K562 (cell line): ENCODE data around the gene FSTL1. TPM values are rescaled to one million over a fixed set of nuclear protein-coding genes. Genes with fewer than 3 reads are reported as not detected.

Experiments
- ATAC-seq: fragments of 200-7000 bp; cut with Tn5 transposase; 3 replicates; pipeline ENCODE4 v1.9.1; 2020; ENCODE audit warnings: moderate library complexity
- BruUV-seq: library from RNA; stranded (reverse); fragments of 400-500 nt; replicated peaks from 2 replicates; lab custom pipeline; 2021; lab: Mats Ljungman, UMichigan
- CTCF ChIA-PET: fragments of 300-600 bp; formaldehyde crosslinking; extraction: SDS; loops from one replicate; lab custom pipeline; 2021; ENCODE audit warnings: low intra/inter-chr PET ratio; lab: Yijun Ruan, JAX
- POLR2A ChIA-PET: fragments of 300-600, 350-650 bp; sonication (Branson Sonifier 250); formaldehyde crosslinking; extraction: SDS; loops from one replicate; lab custom pipeline; 2021; ENCODE audit warnings: antibody characterized with exemption, inconsistent platforms; lab: Yijun Ruan, JAX
- DNase-seq, 4 experiments: peaks; one replicate each; pipeline versions ENCODE4 v3.0.0 to v3.0.0-alpha.2; 2011 to 2018; ENCODE audit warnings: low spot score in 3 of 4, mixed read lengths in 3 of 4; ENCODE audit errors: extremely low read depth in 1 of 4
- FAIRE-seq: peaks from 2 replicates; lab custom pipeline; 2011; peaks lifted over from hg19 to GRCh38; lab: Jason Lieb, UNC
- H2AFZ ChIP-seq: 2 replicates; pipeline ENCODE4 v1.6.0; 2011; ENCODE audit warnings: low read depth, low read length, control low read depth, inconsistent platforms
- H3K27ac ChIP-seq: fragments of 200-600 bp; 3 replicates; pipeline ENCODE4 v1.8.0; 2011; ENCODE audit warnings: low read depth, mild to moderate bottlenecking, control low read depth, inconsistent platforms, low read length, moderate library complexity, mixed read lengths; ENCODE audit errors: extremely low read depth
- H3K27me3 ChIP-seq, 2 experiments: fragments of 300-600 bp in 1 of 2; 2 replicates in 1 of 2; 3 replicates in 1 of 2; pipeline versions ENCODE4 v1.6.0 to v1.8.0; 2011; ENCODE audit warnings: inconsistent platforms in 2 of 2, low read length in 2 of 2, mild to moderate bottlenecking in 1 of 2, mixed read lengths in 1 of 2, moderate library complexity in 1 of 2; ENCODE audit not compliant: control insufficient read depth in 2 of 2, insufficient read depth in 2 of 2
- H3K36me3 ChIP-seq: fragments of 300-600 bp; 3 replicates; pipeline ENCODE4 v1.8.0; 2011; ENCODE audit warnings: mild to moderate bottlenecking, low read length, inconsistent platforms; ENCODE audit not compliant: control insufficient read depth, insufficient read depth
- H3K4me1 ChIP-seq, 2 experiments: fragments of 200-600 bp in 1 of 2; replicated peaks in 1 of 2; 2 replicates in 1 of 2; 3 replicates in 1 of 2; pipeline versions ENCODE4 v1.5.1 to v1.8.0; 2011; ENCODE audit warnings: inconsistent platforms in 2 of 2, low read length in 2 of 2, mild to moderate bottlenecking in 1 of 2, mixed read lengths in 1 of 2, moderate library complexity in 1 of 2; ENCODE audit not compliant: control insufficient read depth in 2 of 2, insufficient read depth in 2 of 2
- H3K4me2 ChIP-seq: 2 replicates; pipeline ENCODE4 v1.6.1; 2011; ENCODE audit warnings: low read length, control low read depth, inconsistent platforms, mixed read lengths; ENCODE audit not compliant: insufficient read depth
- H3K4me3 ChIP-seq: fragments of 200-600 bp; sonication (generic), shearing (Covaris generic); 2 replicates; pipeline ENCODE4 v1.5.1; 2016; ENCODE audit warnings: control low read depth, inconsistent platforms
- H3K79me2 ChIP-seq: fragments of 200-600 bp; 3 replicates; pipeline ENCODE4 v1.8.0; 2011; ENCODE audit warnings: low read length, inconsistent platforms; ENCODE audit not compliant: control insufficient read depth, insufficient read depth
- H3K9ac ChIP-seq, 2 experiments: 2 replicates each; pipeline versions ENCODE4 v1.6.0 to v1.6.1; 2011; ENCODE audit warnings: low read depth in 2 of 2, low read length in 2 of 2, control low read depth in 1 of 2, inconsistent platforms in 1 of 2, mild to moderate bottlenecking in 1 of 2, mixed read lengths in 1 of 2; ENCODE audit not compliant: insufficient read depth in 1 of 2
- H3K9me1 ChIP-seq: one replicate; pipeline ENCODE4 v1.6.0; 2011; ENCODE audit warnings: inconsistent platforms, mild to moderate bottlenecking, low read length, moderate library complexity; ENCODE audit not compliant: control insufficient read depth, insufficient read depth
- H3K9me3 ChIP-seq: replicated peaks from 2 replicates; pipeline ENCODE4 v1.5.1; 2011; ENCODE audit warnings: low read depth, low read length, inconsistent platforms; ENCODE audit not compliant: control insufficient read depth, insufficient read depth
- H4K20me1 ChIP-seq: replicated peaks from 2 replicates; pipeline ENCODE4 v1.6.1; 2011; ENCODE audit warnings: low read length, inconsistent platforms, mixed read lengths; ENCODE audit not compliant: control insufficient read depth, insufficient read depth
- GTF2A2 ChIP-seq: IDR thresholded peaks from 2 replicates; pipeline ENCODE4 v1.6.1; 2016; ENCODE audit warnings: mild to moderate bottlenecking, missing genetic modification characterization, missing compliant biosample characterization
- NFE2L1 ChIP-seq: fragments of 450-650 bp; IDR thresholded peaks from 2 replicates; pipeline ENCODE4 v1.6.1; 2016; ENCODE audit warnings: missing genetic modification characterization, low read depth, mild to moderate bottlenecking, missing compliant biosample characterization, moderate library complexity, borderline replicate concordance
- PCBP1 ChIP-seq: fragments of 200-400 bp; formaldehyde crosslinking; IDR thresholded peaks from 2 replicates; pipeline ENCODE4 v1.6.1; 2018; ENCODE audit warnings: mild to moderate bottlenecking, low read depth, low read length; ENCODE audit not compliant: poor library complexity, severe bottlenecking
- POLR2B ChIP-seq: fragments of 450-650 bp; IDR thresholded peaks from 2 replicates; pipeline ENCODE4 v1.6.1; 2018; ENCODE audit warnings: low read depth; ENCODE audit not compliant: partially characterized antibody
- RBM25 ChIP-seq: fragments of 200-400 bp; formaldehyde crosslinking; IDR thresholded peaks from 2 replicates; pipeline ENCODE4 v1.6.1; 2018; ENCODE audit warnings: low read length, low read depth, moderate library complexity; ENCODE audit not compliant: severe bottlenecking
- ZNF24 ChIP-seq: fragments of 450-650 bp; IDR thresholded peaks from 2 replicates; pipeline ENCODE4 v1.6.1; 2016
- WGBS: fragments of 100-300 bp; shearing (Covaris generic); methylation state at CpG from one replicate; pipeline ENCODE4 v1.1.6; 2016; ENCODE audit warnings: low coverage, mixed read lengths; ENCODE audit not compliant: insufficient coverage; ENCODE audit errors: missing lambda C conversion rate; 5-methylcytosine and 5-hydroxymethylcytosine counted together
- in situ Hi-C: fragments of 300-500 bp; cut with MboI; formaldehyde crosslinking; loops from 4 replicates; pipeline ENCODE4 v1.15.0; 2018; ENCODE audit warnings: inconsistent platforms, mixed read lengths
- intact Hi-C: fragments of 100-400 bp; cut with micrococcal nuclease; formaldehyde crosslinking; loops from 2 replicates; pipeline ENCODE4 v1.14.2; 2022
- polyA plus RNA-seq, 8 experiments: library from polyadenylated mRNA; depleted of rRNA in 4 of 8; stranded (reverse) in 5 of 8; unstranded in 3 of 8; fragments of >200 nt; fragmentation: Nextera tagmentation in 2 of 8; fragmentation: Illumina TruSeq in 1 of 8; extraction: Ambion mirVana in 2 of 8; extraction: Trizol in 1 of 8; gene quantifications; 2 replicates each; pipeline versions ENCODE4 v1.2.1 to v1.2.3, GENCODE V29; 2011 to 2014; ENCODE audit warnings: inconsistent platforms in 1 of 8, missing spikeins in 1 of 8
- total RNA-seq, 7 experiments: library from RNA; depleted of rRNA in 6 of 7; stranded (reverse); fragments of >200 nt in 6 of 7; fragmentation: Illumina TruSeq in 2 of 7; extraction: Trizol in 2 of 7; gene quantifications; 2 replicates each; pipeline versions ENCODE4 v1.2.1 to v1.2.3, GENCODE V29; 2011 to 2021; ENCODE audit warnings: low replicate concordance in 1 of 7

Gene FSTL1
- total and polyA plus RNA-seq, 9 of the 15 experiments (the other 6 are each of a cell fraction or from before 2014, with no cell fraction given), result 0.01 to 0.58 (median 0.08) TPM; not detected in 2

DNA sequence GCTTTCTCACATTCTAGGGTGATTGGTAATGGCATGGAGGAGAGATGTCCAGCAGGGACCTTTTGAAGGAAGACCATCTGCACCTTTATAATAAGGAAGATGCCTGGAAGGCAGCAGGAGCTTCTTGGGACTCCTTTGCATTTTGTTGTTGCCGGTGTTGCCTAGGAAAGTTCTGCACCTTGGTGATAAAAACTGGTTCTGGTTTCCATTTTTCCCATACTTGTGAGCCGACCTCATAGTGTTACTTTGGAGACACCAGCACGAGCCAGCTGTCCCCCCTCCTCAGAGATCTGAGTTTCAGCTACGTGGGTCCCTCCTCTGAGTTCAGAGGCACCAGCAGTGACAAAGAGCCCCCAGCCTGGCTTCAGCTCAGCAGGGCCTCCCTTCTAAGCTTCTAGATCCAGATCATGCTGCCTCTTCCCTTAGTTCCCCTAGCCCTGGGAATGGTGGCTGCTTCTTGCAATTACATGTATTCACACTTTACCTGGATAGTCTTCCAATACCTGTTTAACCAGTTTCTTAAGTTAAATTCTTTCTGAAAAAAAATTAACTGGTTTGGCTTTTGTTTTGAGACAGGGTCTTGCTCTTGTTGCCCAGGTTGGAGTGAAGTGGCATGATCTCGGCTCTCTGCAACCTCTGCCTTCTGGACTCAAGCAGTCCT, 18.0 kb upstream of the FSTL1 start:
- Histone ChIP-seq H3K4me2 (no peak overlapping the region), H3K36me3 (no peaks in the 10 kb centered on the region), H3K27ac (no peak overlapping the region), H3K4me3 (no peak overlapping the region), H3K9me1 (no peaks in the 10 kb centered on the region), H4K20me1 (no peaks in the 10 kb centered on the region), H3K27me3 (no peaks in the 10 kb centered on the region), H2AFZ (no peak overlapping the region), H3K4me1 (no peaks in the 10 kb centered on the region), H3K9ac (no peak overlapping the region), H3K9me3 (no peaks in the 10 kb centered on the region), H3K79me2 (no peaks in the 10 kb centered on the region)
- TF ChIP-seq NFE2L1 (tag) (no peak), POLR2B (no peak), ZNF24 (no peak), RBM25 (no peak), PCBP1 (no peak), GTF2A2 (tag) (no peak)
- DNase-seq (no peak), FAIRE-seq (no peak), ATAC-seq (no peak)
- no TSS peak for BruUV-seq
- in situ Hi-C loops, result no loop called here
- ChIA-PET CTCF (no interaction called here), POLR2A (interaction anchor here (1.9 kb wide), 1 partner anchor 11 kb away, joined by 4 read pairs; no protein-coding TSS in a partner anchor)
- WGBS, result 0% methylated on average over 4 of the region's 5 CpGs
- intact Hi-C loops, result no loop called here
